HEK293T (cell line): ENCODE data around the gene PIP5K1B.

Experiments
- ARNT ChIP-seq: fragments of 450-650 bp; IDR thresholded peaks from 2 replicates; pipeline ENCODE4 v1.6.1; 2017; ENCODE audit warnings: mild to moderate bottlenecking
- TARDBP ChIP-seq: fragments of 450-650 bp; IDR thresholded peaks from 2 replicates; pipeline ENCODE4 v1.6.1; 2016

GRCh38 chr9:68970151-68970550 is 265.1 kb downstream of the PIP5K1B start:
- TF ChIP-seq ARNT (no peak), TARDBP (no peak)
